ENCODE measurements around the gene ZNF578.
A peak's percentile ranks its signal among the peaks of the same experiment; 100 is the strongest.
"Not testable (repeated sequence)": the region's sequence is repeated elsewhere in the genome, so short reads cannot be mapped to it uniquely, and the experiment has no call there.

Gene ZNF578

GRCh38 chr19:52518646-52519045 is 65.3 kb downstream of the ZNF578 start:
- DNase-seq: no peak

DNA sequence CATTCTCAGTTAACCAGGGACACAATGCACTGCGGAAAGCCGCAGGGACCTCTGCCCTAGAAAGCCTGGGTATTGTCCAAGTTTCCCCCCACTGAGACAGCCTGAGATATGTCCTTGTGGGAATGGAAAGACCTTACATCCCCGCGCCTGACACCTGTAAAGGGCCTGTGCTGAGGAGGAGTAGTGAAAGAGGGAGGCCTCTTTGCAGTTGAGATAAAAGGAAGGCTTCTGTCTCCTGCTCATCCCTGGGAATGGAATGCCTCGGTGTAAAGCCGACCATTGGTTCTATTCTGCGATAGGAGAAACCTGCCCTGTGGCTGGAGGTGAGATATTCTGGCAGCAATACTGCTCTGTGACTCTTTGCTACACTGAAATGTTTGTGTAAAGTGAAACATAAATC is 65.8 kb downstream of the ZNF578 start:
- DNase-seq: not testable (repeated sequence)

DNA sequence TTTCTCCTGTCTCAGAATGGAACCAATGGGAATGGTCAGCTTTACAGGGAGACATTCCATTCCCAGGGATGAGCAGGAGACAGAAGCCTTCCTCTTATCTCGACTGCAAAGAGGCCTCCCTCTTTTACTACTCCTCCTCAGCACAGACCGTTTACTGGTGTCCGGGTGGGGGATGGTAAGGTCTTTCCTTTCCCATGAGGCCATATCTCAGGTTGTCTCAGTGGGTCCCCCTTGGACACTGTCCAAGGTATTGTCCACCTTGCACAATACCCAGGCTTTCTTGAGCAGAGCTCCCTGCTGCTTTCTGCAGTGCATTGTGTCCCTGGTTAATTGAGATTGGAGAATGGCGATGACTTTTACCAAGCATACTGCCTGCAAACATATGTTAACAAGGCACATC is 66.7 kb downstream of the ZNF578 start:
- no peak for DNase-seq

DNA sequence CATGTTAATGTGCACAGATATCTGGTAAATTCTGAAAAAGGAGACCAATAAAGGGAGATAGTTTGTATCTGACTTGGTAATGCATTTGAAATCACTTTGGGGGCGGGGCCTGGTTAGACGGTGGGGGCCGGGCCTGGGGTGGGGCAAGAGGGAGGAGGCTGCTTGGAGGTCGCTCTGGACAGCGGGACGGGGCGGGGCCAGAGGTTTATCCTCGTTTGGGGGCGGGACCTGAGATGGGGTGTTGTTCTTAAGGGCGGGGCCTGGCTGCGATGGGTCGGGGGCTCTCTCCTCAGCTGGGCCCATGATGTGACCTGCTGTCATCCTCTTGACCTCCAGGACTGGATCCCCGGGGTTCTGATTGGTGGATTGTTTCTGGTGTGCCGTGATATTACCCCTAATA is 69.2 kb downstream of the ZNF578 start:
- DNase-seq: no peak

GRCh38 chr19:52524086-52524485 is 70.7 kb downstream of the ZNF578 start:
- DNase-seq: no peak

DNA sequence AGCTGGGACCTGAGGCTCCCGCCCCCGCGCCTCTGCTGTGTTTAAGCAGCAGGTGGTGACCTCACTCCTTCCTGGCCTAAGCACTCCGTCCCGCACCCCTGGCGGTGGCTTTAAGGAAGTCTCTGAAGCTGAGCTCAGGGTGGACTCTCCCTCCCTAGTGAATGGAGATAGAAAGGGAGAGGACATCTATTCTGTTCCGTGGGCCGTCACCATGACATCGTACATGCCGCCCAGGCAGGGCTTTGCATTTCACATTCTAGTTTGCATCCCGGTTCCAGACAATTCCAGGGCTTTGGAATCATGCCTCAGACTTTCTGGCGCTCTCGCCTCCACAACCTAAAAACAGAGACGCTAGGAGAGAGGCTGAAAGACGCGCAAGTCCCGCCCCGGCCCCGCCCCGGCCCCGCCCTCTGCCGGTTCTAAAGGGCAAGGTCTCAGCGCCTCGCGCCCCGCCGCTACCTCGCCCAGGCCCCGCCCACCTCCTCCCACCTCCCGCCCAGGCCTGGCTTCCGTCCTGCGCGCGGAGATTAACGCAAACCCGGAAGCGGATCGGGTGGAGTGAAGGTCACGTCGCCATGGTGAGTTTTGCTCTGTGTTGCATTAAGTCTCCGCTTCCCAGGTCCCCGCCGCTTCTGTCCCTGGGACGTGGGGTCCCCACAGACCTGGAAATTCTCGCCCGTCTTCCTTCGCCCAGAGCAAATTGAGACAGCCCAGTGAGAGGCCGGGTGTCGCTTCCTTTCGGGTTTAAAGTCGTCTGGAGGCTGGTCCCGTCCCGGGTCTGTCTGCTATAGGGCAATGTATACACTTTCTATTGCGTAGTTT is 74.0 kb downstream of the ZNF578 start, which contains the start of gene ZNF808:
ZNF808 (plus strand) TSS at position 535 of the 822 bp plus-strand sequence. CDS start 15,617 bp downstream, outside the sequence.
- peak; percentile 76 for DNase-seq

DNA sequence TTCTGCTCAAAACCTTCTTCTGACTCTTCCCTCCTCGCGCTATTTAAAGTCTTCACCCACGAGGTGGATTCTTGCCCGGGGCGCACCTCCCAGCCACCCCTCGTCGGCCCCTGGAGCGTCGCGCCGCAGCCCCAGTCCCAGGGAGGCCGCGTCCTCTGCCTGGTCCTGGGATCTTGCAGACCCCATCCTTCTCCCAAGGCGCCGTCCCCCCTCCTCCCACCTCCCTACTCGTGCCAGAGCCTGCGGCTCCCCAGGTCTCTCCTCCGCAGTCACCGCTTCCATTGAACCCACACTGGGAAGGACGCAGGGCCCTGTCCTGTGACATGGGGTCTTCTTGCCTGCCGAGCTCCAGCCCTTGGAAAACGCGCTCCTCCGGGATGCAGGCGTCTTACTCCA is 74.6 kb downstream of the ZNF578 start:
- DNase-seq: no peak

- DNase-seq: no peak
These were observed 79.1 kb downstream of the ZNF578 start for GRCh38 chr19:52532480-52532879.

- no peak for DNase-seq
These were observed 80.5 kb downstream of the ZNF578 start for GRCh38 chr19:52533901-52534300.

- DNase-seq: not testable (repeated sequence)
These were observed 82.0 kb downstream of the ZNF578 start for GRCh38 chr19:52535385-52535770.

GRCh38 chr19:52535771-52536447 is 82.6 kb downstream of the ZNF578 start:
- DNase-seq: peak; percentile 66

- no peak for DNase-seq
These were observed 83.1 kb downstream of the ZNF578 start for GRCh38 chr19:52536448-52536800.

- DNase-seq: not testable (repeated sequence)
These were observed 85.5 kb downstream of the ZNF578 start for GRCh38 chr19:52538815-52539214.

DNA sequence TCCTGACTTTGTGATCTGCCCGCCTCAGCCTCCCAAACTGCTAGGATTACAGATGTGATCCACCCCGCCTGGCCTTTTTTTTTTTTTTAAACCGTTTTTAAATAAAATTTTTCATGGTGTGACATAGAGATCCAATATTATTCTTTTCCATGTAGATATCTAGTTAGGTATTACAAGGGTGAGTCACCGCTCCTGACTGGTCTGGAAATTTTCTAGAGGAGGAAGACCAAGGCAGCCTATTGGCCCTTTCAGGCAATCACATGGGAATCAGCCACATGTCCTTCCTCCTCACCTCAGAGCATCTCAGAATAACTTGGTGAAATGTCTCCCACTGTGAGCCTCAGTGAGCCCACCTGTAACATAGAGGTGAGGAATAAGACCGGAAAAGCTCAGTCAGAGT is 87.8 kb downstream of the ZNF578 start:
- DNase-seq: not testable (repeated sequence)

DNA sequence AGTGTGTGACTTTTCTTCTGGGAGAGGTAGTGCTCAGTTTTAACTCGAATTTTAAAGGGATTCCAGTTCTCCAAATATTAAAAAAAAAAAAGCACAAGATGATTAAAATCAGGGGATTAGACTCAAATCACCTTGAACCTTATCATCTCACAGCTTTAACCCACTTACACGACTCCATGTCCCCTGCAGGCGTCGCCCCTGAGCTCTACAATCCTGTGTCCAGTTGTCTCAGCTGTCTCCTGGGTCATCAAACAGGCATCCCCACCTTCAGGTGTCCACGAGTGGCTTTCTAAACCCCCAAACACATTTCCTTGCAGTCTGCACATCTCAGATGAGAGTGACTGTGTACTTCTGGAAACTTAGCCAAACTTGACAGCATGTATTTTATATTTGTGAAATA is 88.3 kb downstream of the ZNF578 start:
- no peak for DNase-seq

GRCh38 chr19:52542541-52542940 is 89.2 kb downstream of the ZNF578 start:
- not testable (repeated sequence) for DNase-seq

GRCh38 chr19:52542984-52543664 is 89.8 kb downstream of the ZNF578 start:
- no peak for DNase-seq

DNA sequence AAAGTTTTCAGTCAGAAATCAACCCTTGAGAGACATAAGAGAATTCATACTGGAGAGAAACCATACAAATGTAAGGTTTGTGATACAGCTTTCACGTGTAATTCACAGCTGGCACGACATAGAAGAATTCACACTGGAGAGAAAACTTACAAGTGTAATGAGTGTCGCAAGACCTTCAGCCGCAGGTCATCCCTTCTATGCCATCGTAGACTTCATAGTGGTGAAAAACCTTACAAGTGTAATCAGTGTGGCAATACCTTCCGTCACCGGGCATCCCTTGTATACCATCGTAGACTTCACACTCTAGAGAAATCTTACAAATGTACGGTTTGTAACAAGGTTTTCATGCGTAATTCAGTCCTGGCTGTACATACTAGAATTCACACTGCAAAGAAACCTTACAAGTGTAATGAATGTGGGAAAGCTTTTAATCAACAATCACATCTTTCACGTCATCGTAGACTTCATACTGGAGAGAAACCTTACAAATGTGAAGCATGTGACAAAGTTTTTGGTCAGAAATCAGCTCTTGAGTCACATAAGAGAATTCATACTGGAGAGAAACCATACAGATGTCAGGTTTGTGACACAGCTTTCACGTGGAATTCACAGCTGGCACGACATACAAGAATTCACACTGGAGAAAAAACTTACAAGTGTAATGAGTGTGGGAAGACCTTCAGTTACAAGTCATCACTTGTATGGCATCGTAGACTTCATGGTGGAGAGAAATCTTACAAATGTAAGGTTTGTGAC is 101.0 kb downstream of the ZNF578 start:
- no peak for DNase-seq

GRCh38 chr19:52557231-52557995 is 104.1 kb downstream of the ZNF578 start:
- DNase-seq: no peak

DNA sequence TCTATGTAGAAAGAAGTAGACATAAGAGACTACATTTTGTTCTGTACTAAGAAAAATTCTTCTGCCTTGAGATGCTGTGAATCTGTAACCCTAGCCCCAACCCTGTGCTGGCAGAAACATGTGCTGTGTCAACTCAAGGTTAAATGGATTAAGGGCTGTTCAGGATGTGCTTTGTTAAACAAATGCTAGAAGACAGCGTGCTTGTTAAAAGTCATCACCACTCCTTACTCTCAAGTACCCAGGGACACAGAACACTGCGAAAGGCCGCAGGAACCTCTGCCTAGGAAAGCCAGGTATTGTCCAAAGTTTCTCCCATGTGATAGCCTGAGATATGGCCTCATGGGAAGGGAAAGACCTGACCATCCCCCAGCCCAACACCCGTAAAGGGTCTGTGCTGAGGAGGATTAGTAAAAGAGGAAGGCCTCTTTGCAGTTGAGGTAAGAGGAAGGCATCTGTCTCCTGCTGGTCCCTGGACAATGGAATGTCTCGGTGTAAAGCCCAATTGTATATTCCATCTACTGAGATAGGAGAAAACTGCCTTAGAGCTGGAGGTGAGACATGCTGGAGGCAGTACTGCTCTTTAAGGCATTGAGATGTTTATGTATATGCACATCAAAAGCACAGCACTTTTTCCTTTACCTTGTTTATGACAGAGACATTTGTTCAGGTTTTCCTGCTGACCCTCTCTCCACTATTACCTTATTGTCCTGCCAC is 105.5 kb downstream of the ZNF578 start:
- not testable (repeated sequence) for DNase-seq

- DNase-seq: not testable (repeated sequence)
These were observed 108.3 kb downstream of the ZNF578 start for GRCh38 chr19:52561611-52562010.

Measured in amniotic stem cell (primary cell).